M059J (cell line): ENCODE measurements around the gene VMO1. TPM values are rescaled to one million over a fixed set of nuclear protein-coding genes. Genes with fewer than 3 reads are reported as not detected.
A peak's percentile ranks its signal among the peaks of the same experiment; 100 is the strongest.

Experiments
- DNase-seq: peaks from one replicate; pipeline ENCODE4 v3.0.0-alpha.2; 2012; ENCODE audit warnings: low read depth
- total RNA-seq: library from RNA; depleted of rRNA; stranded (reverse); fragments of >200 nt; shearing (Covaris generic); gene quantifications from 2 replicates; pipeline ENCODE4 v1.2.3, GENCODE V29; 2014

VMO1 gene
- total RNA-seq, 1 experiment from 2014 or later, result 0.34 TPM

- no peak for DNase-seq
Observed at GRCh38 chr17:4800462-4801196, 14.5 kb upstream of the VMO1 start.

- peak; percentile 39 for DNase-seq
Observed at GRCh38 chr17:4796552-4796920, 10.4 kb upstream of the VMO1 start.

GRCh38 chr17:4795168-4795567 lies 9.0 kb upstream of the VMO1 start:
- no peak for DNase-seq

- no peak for DNase-seq
Observed at GRCh38 chr17:4790705-4791088, 4.5 kb upstream of the VMO1 start.

DNA sequence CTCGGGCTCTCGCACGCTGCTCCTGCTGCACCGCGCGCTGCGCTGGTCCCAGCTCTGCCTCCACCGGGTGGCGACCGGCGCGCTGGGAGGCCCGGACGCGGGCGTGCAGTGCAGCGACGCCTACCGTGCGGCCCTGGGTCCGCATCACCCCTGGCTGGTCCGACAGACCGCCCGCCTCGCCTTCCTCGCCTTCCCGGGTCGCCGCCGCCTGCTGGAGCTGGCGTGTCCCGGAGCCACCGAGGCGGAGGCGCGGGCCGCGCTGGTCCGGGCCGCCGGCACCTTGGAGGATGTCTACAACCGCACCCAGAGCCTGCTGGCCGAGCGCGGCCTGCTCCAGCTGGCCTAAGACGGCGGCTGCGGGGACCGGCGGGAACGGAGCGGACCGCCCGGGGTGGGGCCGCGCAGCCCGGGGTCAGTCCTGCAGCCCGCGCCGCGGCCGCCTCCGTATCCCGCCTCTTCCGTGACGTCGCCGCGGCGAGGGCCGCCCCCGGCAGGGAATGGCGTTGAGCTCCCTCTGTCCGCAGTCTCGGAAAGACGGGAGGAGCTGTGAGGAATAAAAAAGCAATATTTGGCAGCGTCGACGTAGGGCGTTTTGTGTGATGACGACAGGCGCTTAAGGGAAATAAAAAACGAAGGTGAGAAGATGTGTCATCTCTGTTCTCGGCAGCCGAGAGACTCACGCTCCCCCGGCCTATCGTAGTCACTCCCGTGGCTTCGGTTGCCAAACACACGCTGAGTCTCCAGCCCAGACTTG lies 4.0 kb upstream of the VMO1 start:
- DNase-seq, result peak; percentile 84

GRCh38 chr17:4789701-4789950 lies 3.5 kb upstream of the VMO1 start:
- DNase-seq, result no peak

GRCh38 chr17:4788807-4789700 lies 2.9 kb upstream of the VMO1 start, which contains the start of gene GLTPD2:
TSS of gene GLTPD2 (plus strand) at chr17:4788964. CDS start at chr17:4789012, 48 bp downstream.
- DNase-seq, result no peak

- DNase-seq, result no peak
Observed at GRCh38 chr17:4788159-4788806, 2.1 kb upstream of the VMO1 start.

DNA sequence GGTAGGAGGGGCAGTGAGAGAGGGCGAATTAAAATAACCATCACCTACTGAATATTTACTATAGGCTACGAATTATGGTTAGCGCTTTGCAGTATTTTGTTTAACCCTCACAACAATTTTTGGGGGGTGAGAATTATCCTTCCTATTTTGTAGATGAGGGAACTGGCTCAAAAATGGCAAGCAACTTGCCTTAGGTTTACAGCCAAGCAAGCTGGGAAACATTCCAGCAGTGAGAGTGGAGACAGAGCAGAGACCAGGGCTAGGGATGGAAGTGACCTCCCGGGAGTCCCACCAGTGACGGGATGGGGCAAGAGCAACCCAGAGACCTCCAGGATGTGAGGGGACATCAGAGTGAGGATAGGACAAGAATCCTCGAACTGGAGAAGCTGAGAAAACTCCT lies 352 bp upstream of the VMO1 start:
- peak; percentile 9 for DNase-seq

DNA sequence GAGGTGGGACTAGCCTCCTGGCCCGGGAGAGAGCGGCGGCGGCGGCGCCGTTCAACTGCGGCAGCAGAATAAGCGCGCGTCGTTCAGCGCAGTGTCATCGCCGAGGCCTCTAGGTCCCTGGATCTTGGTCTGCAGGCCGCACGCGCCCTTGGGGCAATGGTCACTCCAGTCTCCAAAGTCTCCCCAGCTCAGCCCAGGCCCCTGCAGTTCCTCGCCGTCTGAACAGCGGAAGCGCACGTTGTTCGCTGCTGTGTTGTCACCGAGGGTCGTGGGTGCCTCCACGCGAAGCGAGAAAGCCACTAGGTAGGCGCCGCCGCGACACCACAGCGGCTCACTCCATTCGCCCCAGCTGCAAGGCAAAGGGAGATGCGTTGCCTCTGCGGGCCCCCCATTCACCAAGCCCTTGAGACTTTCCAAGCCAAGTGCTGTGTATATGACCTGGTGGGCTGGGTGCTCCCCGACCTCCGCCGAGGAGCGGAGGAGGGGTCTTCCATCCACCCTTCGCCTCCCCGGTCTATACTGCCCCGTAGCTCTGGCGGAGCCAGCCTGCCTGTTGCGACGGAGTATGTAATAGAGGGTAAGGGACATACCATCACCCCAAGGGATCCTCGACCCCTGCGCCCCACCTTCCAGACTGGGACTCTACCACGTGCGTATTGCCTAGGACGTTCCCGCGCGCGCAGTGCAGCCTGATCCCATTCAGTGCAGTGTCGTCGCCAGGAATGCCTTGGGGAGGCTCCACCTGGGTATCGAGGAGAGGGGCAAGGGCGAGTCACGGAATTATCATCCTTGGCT lies 656 bp downstream of the VMO1 start:
- DNase-seq, result no peak

GRCh38 chr17:4782652-4783051 lies 3.5 kb downstream of the VMO1 start:
- no peak for DNase-seq

DNA sequence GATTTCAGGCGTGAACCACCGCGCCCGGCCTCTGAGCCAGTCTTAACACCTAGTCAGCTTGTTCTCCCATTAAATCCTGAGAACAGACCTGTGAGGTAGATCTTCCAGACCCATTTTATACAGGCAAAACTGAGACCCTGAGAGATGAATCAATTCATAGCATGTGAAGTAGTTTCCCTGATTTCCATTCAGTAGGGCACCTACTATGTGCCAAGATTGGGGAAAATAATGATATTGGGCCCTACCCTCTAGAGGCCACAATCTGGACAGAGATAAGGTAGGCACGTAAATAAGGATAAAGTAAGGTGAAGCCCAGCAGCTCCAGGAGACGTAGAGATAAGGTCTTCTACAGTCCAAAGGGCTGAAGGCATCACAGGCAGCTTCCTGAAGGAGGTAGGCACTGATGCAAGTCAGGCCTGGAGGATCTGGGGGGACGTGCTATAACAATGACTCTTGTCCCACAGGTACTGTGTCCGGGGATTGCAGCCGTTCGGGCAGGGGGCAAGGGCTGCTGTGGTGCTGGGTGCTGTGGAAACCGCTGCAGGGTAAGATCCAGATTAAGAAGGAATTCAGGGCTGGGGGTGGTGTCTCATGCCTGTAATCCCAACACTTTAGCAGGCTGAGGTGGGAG lies 5.7 kb downstream of the VMO1 start:
- DNase-seq, result no peak

GRCh38 chr17:4777969-4778760 lies 8.0 kb downstream of the VMO1 start:
- DNase-seq, result no peak

GRCh38 chr17:4772235-4772613 lies 13.9 kb downstream of the VMO1 start:
- DNase-seq, result no peak

DNA sequence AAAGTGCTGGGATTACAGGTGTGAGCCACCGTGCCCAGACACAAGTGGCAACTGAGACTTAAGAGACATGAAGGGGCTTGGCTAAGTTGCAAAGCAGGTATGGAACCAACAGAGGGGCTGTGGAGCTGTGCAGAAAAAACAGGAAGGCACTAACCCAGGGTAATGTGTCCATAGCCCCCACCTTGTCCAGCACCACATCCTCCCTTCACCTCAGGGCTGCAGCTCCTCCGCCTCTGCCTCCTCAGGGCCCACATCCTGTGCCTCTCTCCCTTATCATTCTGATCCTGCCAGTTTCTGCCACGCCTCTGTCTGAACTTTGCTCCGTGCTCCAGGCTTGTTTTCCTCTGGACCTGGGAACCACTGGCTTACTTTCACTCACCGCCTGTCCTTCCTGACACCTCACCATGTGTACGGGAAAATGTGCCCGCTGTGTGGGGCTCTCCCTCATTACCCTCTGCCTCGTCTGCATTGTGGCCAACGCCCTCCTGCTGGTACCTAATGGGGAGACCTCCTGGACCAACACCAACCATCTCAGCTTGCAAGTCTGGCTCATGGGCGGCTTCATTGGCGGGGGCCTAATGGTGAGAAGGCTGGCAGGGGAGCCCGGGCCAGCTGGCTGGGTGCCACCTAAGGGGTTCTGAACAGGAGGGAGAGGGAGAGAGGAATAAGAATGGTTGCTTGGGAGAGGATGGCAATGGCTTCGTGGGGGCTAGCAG lies 14.5 kb downstream of the VMO1 start, which contains the start of gene TM4SF5:
Gene TM4SF5, plus strand, starts transcription at position 368 of the 716 bp plus-strand sequence. Its CDS starts 37 bp downstream, at position 405.
- DNase-seq, result peak; percentile 31

GRCh38 chr17:4769628-4770027 lies 16.5 kb downstream of the VMO1 start:
- DNase-seq, result peak; percentile 43

DNA sequence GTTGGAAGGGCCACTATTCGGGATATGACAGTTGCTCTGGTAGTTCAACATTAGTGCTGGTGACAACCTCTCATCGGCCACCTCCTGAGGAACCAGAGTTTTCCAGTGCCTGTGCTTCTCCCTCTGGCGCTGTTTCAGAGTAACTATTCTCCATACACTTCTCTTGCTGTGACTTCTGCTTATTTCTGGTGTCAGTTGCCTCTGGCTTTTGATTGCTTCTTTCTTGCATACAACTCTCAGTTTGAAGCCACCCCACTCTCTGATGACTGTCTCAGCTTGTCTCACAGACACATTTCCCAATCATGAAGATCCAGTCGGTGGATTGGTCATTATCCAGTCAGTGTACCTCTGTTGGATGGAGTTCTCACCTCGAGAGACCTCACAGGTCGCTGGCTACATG lies 17.9 kb downstream of the VMO1 start:
- DNase-seq, result no peak

DNA sequence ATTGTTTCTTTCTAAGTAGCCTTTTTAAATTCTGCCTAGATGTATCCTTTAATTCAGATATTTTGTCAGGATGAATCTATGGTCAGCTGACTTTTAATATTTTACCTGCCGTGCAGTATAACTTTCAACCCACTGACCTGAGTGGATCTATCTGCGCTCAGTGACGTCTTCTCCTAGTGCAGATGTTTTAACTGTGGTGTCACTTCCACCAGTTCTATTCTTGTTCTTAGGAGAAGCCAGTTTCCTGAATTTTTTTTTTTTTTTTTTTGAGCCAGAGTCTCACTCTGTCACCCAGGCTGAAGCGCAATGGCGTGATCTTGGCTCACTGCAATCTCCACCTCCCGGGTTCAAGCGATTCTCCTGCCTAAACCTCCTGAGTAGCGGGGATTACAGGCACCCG lies 19.4 kb downstream of the VMO1 start:
- DNase-seq, result no peak

DNA sequence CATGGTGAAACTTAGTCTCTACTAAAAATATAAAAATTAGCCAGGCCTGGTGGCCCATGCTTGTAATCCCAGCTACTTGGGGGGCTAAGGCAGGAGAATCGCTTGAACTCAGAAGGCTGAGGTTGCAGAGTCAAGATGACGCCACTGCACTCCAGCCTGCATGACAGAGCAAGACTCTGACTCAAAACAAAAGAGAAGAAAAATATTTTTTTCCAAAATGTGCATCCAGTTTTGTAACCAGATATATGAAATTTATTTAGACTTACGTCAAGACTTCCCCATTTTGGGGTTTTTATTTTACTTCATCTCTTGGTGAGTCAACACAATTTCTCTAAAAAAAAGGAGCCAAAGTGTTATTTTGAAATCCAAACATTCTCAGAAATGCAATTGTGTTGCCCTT lies 20.0 kb downstream of the VMO1 start:
- DNase-seq, result no peak
